HT-29 (cell line): ENCODE data around the gene TMEM86A. TPM values are rescaled to one million over a fixed set of nuclear protein-coding genes. Genes with fewer than 3 reads are reported as not detected.

ENCODE experiments used
- DNase-seq: peaks from one replicate; pipeline ENCODE4 v3.0.0-alpha.2; 2015; ENCODE audit warnings: low spot score
- total RNA-seq: library from RNA; depleted of rRNA; stranded (reverse); fragments of >200 nt; shearing (Covaris generic); gene quantifications from 2 replicates; pipeline ENCODE4 v1.2.3, GENCODE V29; 2014

TMEM86A gene
- total RNA-seq, 1 experiment from 2014 or later: 3.1 TPM

DNA sequence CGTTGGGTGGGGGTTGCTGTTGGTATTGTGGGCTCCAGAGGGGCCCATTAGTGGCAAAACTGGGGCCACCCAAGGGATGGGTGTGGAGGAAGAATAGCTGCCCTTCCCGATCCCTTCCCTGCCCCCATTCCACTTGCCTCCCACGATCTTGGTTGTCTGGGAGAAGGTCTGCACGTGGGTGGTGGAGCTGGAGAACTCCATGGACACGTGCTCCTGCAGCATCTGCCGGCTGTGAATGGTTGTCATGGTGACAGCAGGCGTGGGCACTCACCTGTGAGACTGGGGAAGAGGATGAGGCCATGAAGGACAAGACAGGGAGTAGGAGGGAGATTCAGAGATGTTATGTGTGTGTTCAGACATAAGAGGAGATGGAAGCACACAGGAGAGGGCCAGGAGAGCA, 25.4 kb downstream of the TMEM86A start:
- no peak for DNase-seq

DNA sequence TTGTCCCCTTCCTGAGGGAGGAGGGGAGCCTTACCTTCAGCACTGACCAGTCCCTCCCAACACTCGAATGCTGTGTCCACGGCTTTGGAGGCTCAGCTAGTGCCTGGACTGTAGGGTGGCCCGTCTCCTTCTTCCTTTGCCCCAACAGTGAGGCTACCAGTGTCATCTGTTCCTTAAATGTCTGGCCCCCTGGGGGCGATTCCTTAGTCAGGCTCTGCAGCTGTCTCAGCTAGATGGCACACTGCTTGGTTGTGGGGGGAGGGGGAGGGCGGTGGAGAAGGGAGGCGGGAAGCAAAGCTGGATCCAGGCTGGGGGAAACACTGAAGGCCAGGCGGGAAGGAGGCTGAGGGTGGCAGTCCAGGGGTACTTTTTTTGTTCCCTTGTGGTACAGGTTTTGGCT, 27.5 kb downstream of the TMEM86A start, which contains the start of gene IGSF22:
IGSF22 (minus strand) TSS at position 149 of the 400 bp plus-strand sequence. CDS start 1,952 bp downstream, outside the sequence.
- no peak for DNase-seq

DNA sequence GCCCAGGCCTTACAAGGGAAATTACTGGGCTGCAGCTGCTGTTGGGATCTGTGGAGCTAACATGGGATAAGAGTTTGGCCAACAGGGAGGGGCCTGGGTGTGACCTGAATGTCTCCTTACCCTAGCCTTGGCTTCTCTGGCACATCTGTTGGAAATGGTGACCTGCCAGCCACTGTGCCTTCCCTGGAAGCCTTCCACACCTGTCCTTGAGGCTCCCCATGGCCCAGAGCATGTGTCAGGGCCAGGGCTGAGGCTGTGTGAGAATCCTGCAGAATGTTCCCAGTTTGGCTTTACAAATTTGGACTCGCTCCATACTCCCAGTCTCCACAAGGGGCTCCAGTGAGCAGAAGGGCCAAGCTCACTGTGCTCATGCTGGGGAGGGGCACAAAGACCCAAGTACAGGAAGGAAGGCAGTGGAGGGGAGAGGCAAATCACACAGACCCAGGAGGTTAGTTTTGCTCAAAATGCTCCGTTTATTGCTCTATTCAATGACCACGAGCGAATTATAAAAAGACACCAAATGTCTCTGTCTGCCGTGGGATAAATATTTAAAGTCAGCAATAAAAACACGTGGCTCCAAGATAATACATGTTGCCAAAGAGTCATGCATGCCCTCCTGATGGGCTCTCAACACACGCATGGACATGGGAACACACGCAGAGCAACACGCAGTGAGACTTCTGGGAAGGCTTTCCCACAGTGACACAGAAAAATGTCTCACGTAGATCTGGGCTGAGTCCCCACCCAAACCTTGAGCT, 29.1 kb downstream of the TMEM86A start:
- peak; percentile 68 for DNase-seq

DNA sequence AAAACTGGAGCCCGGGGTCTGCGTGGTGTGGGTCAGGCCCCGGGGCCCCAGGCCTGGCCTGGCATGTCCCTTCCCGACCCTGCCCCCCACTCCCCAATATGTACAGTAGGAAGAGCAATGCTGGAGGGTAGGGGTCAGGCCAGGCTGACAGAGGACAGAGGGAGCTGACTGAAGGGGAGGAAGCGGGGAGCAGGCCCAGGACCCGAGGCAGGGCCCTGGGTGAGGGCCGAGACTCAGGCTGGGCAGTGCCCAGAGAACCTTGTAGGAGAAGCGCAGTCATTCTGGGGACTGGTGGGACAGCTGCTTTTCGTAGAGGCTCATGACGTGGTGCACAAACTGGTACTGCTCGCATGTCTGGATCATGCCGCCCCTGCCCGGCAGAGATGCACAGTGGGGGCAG, 30.1 kb downstream of the TMEM86A start:
- DNase-seq: no peak

DNA sequence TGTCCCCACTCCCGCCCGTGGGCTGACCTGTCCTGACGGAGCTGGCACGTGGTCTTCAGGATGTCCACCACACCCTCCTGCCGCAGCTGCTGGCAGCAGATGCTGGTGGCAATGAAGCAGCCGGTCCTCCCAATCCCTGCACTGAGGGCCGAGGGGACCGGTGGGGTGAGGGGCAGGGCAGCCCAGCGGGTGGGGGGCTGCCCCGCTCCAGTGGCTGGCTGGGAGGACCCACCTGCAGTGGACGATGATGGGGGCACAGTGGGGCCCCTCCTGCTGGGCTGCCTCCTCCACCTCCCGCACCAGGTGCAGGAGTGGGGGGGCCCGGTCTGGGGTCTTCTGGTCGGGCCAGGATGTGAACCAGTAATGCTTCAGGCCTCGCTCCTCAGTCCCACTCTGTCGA, 30.8 kb downstream of the TMEM86A start:
- no peak for DNase-seq

DNA sequence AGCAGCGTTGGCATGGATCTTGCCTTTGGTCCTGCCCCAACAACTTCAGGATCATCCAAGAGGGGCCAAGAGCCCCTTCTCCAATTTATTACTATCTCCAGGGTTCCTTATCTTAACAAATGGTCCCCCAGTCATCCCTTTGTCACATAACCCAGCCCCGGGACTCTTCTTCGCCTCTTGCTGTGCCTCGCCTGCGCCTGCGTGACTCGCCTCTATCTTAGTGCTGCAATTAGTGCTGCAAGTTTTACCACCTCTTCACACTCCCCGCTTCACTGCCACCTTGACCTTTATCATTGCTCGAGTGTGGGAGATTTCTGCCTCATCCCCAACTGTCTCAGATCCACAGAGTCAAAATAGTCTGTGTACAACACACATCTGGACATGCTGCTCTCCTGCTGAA, 31.4 kb downstream of the TMEM86A start:
- DNase-seq: no peak

DNA sequence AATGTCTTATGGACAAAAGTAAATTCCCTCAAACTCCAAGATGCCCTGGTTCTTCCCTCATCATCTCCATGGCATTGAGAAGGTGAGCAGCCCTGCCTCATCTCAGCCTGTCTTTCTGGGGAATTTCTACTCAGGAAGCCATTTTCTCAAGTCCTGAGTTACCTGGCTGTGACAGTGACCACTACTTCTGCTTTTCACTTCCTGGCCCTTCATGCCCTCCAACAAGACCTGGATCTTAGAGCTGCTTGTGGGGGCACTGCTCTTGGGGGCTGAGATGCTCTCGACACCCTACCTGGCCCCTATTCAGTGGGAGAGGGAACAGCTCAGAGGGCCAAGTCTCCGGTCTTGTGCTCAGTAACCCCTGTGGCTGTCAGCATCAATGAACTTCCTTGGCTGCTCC, 32.9 kb downstream of the TMEM86A start:
- no peak for DNase-seq

DNA sequence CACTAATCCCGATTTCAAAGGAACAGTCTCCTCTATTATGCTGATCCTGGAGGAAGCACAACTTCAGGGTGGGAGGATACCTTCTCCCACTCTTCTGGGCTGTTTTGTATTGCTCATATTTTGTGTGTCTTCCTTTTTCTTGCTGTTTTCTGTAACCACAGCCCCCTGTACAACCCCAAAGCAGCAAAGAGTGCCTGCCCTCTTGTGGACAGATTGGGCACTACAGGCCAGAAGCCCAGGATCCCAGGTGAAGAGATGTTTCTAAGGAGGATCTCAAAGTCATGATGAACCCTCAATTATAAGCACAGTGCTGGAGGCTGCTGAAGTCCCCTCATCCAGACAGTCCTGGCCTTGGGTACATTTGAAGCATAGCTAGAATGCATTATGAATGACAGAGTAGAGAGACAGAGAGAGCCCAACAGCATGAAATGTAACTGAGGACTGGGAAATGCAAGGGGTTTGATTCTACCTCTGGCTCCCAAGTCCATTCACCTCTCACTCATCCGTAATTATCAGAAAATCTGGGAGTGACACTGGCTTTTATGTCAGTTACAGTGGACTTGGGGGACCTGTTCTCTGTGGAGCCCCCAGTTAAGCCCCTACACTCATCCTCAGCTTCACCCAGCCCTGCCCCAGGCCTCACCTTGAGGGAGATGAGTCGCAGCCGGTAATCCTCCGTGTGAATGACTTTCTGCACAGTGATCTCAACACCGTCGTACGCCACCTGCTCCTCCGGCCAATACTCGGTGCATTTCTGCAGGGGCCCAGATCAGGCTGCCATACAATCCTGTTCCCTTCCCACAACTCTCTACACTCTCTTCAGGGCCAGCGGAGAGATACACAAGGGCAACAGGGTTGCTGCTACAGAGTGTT, 33.6 kb downstream of the TMEM86A start:
- DNase-seq: peak; percentile 81

DNA sequence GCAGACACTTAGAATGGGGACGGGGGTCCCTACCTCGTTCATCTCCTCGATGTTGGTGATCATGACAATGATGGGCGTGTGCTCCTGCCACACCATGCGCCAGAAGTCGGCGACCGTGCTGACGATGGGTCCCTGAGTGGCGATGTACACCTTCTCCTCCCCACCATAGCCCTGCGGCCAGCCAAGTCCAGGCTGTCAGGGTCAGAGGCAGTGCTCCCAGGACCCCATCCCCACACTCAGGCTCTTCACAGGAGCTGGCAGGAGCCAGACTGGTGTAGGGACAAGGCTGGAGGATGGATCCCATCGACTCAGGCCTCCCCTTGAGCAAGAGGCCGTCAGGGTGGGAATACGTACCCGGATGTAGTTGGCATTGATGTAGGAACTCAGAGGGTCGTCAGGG, 34.6 kb downstream of the TMEM86A start:
- DNase-seq: no peak

DNA sequence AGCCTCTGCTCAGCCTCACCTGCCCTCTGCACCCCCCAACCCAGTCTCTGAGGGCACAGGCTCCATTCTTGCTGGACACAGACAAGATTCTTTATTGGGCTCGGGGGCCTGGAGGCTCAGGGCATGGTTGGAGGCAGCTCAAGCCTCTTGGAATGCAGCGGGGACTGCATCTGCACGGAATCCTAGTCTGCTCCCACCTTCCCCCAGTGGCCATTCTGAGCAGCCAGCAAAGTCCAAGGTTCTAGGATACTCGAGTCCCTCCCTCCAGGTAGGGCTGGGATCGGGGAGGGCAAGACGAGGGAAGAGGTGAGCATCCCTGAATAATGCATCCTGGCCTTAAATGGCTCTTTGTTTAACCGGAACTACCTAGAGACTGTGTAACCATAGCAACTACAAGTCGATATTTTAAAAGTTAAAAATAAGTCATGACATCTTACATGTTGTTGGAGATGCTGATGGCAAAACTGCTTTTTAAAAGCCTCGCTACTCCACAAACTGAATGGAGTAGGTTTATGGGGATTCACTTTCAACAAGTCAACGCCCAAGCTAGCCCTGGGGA, 38.1 kb downstream of the TMEM86A start:
- DNase-seq: no peak

DNA sequence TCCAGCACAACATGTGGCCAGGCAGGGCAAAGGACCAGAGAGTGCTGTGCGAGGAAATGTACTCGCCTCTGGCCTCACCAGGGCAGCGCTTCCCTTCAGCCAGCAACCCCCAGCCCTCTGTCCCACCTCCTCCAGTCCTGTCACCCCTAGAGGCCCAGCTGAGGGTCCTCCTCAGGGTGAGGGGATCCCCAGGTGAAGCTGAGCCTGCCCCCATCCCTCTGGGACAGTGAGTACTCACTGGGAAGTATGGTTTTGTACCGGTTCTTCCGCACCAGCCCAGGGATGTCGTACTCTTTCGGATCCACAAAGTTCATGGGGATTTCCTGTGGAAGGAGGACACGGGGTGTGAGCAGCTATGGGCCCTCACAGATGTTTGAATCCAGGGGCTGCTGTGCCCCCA, 39.1 kb downstream of the TMEM86A start:
- DNase-seq: no peak

DNA sequence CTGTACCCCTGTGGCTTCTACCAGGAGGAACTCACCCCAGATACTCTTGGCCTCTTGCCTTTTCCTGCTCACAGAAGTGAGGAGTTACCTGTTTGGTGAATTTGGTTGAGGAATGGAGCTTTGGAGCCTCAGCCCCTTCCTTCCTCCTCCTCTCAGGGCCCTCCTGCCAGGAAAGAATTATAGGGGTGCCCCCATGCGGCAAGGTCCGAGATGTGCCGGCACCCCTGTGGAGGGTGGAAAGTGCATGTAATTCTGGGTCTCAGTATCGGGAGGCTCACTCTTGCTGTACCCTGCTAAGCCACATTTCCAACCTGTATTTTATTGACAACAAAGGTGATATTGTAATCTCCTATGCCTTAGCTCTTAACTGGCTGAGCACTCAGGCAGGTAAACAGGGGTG, 41.1 kb downstream of the TMEM86A start:
- DNase-seq: peak; percentile 28

DNA sequence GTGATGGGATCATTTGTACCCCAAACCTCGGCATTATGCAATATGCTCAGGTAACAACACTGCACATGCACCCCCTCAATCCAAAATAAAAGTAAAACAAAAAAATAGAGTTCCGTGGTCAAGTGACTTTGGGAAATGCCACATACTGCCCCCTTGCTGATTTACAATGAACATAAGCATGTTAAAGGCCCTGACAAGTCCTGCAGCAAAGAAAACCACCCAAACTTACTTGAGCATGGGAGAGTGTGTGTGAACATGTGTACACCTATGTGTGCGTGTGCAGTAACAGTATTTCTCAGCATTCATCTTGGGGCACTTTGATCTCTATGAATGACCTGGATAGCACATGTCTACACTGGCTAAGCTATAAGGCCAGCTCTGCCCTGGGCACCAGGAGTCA, 43.2 kb downstream of the TMEM86A start:
- DNase-seq: no peak

DNA sequence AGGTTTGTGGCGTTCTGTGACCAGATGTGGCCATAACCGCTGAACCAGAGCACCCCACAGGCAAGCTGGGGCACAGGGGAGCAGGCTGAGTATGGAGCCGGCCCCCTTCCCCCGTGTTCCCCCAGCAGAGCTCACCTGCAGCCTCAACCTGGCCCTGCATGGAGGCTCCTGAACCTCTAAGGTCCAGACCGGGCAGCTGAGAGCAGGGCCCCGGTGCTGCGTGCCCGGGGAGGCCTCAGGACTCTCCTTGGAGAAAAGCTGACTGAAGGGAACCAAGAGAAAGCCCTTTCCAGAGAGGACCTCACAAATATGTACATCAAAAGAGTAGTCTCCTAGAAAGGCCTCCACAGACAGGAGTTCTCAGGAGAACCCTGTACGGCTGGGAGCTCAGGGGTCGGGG, 44.8 kb downstream of the TMEM86A start:
- DNase-seq: no peak

DNA sequence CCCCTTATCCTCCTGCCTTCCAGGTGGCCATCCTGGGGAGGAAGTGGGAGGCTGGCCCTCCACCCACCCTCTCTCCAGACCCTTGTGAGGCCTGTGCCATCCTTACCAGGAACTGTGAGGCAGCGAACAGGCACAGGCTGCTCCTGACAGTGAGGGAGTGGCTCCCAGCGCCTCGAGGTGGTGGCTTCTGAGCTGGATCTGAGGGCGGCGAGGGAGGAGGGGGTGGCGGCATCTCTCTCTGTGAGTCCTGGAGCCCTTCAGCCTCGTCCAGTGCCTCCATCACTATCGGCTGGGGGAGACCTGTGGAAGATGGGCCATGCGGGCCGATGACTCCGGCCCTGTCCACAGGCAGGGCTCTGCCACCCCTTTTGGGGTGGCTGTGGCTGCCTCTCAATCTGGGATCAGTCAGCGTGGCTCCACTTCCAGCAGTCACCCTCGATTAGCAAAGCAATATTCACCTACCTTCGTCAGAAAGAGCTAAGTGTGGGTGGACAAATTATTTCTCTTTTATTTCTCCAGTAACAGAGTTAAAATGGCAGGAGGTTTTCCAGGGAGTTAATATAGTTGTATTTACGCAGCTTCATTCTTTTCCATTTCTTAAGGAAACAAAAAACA, 45.4 kb downstream of the TMEM86A start:
- no peak for DNase-seq

DNA sequence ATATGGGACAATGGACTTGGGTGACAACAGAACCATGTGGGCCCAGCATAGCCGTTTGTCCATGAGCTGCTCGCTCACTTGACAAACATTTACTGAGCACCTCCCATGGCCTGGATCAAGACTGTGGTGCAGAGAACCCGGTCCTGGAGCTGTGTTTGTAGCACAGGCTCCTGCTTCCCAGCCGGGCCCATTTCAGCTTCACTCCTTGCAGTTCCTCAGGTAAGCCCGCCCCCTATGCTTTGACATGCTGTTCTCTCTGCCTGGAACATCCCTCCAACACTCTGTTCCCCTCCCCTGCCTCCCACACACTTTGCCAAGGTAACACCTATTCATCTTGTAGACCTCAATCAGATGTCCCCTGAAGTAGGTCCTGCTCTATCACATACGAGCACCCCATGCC, 46.7 kb downstream of the TMEM86A start:
- DNase-seq: no peak

DNA sequence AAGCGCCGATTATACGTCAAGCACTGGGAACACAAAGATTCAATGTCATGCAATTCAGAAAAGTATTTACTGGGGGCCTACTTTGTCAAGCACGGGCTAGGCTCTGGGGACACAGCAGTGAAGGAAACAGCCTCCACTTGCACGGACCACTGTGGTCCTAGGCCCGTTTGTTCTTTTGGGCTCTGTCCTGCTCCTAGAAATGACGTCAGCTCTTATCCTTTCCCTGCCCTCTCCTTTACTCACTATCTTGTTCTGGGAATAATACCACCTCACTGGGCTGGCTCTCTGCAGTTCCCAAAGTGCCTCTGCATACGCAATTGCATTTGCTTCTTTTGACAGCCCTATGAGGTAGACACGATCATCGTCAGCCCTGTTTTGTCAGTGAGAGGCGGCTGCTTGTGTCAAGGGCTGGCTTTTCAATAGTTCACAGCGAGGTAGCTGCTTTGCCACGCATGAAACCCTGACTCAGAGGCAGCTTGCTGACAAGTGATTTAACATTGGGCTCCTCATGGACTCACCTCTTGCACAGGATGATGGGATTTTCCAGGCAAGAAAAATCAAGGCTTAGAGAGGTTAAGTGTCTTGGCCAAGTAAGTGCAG, 50.3 kb downstream of the TMEM86A start:
- no peak for DNase-seq

DNA sequence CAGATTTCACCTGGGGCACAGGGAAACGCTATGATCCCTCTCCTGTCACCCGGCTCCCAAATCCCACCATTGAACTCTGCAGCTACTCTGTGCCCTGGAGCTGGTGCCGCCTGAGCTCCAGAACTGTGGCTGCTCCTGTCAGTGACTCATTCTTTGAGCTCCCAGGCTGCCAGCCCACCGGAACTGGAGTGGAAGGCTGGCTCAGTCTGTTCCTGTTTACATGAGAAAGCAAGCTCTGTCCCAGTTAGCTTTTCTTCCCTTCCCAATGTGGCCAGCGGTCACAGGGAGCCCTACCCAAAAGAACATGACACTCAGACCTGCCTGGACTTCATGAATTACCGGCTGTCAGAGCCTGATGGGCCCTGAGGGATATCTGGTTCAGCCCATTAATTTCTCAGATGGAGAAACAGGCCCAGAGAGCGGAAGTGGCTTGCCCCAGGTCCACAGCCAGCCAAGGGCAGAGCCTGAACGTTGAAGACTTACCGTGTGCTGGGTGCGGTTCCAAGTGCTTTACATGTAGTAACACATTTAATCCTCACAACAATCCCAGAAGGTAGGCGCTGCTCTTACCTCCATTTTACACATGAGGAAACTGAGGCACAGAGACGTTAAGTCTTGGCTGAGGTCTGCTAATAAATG, 51.2 kb downstream of the TMEM86A start:
- peak; percentile 59 for DNase-seq

DNA sequence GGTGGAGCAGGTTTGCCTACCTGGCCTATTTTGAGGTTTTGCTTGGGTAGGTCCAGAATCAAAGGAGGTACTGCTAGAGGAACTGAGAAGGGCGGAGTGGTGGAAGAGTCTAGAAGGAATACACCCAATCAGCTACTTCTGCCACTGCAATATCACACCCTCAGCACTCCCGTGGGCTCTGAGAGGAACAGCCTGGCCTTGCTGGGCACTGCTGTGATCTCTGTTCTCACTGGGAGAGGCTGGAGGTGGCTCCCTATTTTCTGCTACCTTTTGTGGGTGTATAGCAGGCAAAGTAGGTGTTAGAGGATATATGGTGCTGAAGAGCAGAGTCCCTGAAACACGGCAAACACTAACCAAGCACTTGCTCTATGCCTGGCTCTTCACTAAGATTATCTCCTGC, 52.4 kb downstream of the TMEM86A start:
- no peak for DNase-seq

DNA sequence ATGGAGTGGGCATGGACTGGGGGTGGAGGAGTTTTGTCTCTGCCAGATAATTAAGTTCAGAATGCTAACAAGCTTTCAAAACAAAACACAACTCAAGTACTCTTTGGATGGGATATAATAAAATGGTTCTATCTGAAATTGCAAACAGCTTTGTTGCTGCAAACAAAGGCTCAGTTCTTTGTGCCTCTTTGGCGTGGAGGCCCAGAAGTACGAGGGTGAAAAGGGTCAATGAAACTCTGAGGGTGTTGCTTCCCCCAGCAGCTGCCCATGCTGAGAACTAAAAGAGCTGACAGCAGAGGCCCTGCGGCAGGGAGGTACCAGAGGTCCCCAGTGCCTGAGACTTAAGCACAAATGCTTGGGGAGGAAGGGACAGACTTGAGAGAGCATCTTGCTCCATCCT, 53.9 kb downstream of the TMEM86A start:
- no peak for DNase-seq

DNA sequence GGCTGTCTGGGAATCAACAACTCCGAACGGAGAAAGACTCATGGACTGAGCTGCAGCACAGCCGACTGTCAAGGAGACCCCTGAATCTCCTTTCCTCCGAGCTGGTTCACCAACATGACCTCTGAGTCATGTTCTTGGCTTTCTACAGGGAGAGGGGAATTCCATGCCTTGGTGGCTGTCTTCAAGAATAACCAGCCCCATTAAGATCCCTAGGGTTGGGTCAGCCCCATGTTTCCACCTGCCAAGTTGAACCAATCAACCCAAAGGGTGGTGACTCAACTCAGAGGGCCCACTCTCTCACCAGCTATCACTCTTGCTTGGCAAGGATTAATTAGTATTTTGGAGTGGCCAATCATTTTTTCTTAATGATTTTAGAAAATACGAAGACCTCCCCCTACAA, 55.7 kb downstream of the TMEM86A start:
- DNase-seq: no peak
